ENCODE results near the gene EPN2. TPM values are rescaled to one million over a fixed set of nuclear protein-coding genes. Genes with fewer than 3 reads are reported as not detected.
"Not testable (repeated sequence)": the region's sequence is repeated elsewhere in the genome, so short reads cannot be mapped to it uniquely, and the experiment has no call there.

Gene EPN2
- total and polyA plus RNA-seq, 2 donors, result 3.8 to 8.5 TPM

GRCh38 chr17:19270347-19270703, 33.2 kb downstream of the EPN2 start:
- Histone ChIP-seq H3K36me3 (ENCODE audit: control insufficient read depth in 2 of 2, insufficient read depth in 2 of 2, low read length in 1 of 2) (no peaks in the 10 kb centered on the region), H3K9me3 (ENCODE audit: control insufficient read depth in 2 of 2, insufficient read depth in 1 of 2, low read length in 1 of 2) (no peaks in the 10 kb centered on the region), H3K27me3 (ENCODE audit: control insufficient read depth in 2 of 2, insufficient read depth in 1 of 2, low read length in 1 of 2) (peaks cover 0 to 42% of the 10 kb centered on the region in 2 donors), H3K4me1 (ENCODE audit: control insufficient read depth in 2 of 2, insufficient read depth in 2 of 2, low read length in 2 of 2) (no peaks in the 10 kb centered on the region), H3K27ac (ENCODE audit: low read depth in 1 of 2, low read length in 1 of 2) (no peak overlapping the region), H3K4me3 (ENCODE audit: low read length in 2 of 2) (no peak overlapping the region)
- WGBS, result 95% methylated on average over 3 of the region's 3 CpGs
- DNase-seq (ENCODE audit: low read depth in 6 of 9, low spot score in 9 of 9), result no peak

- no peak overlapping the region for H3K27ac ChIP-seq (ENCODE audit: low read depth in 1 of 2, low read length in 1 of 2)
- DNase-seq (ENCODE audit: low read depth in 6 of 9, low spot score in 9 of 9), result no peak
- H3K27me3 ChIP-seq (ENCODE audit: control insufficient read depth in 2 of 2, insufficient read depth in 1 of 2, low read length in 1 of 2), result peaks cover 0 to 36% of the 10 kb centered on the region in 2 donors
- 89% methylated on average over 13 of the region's 13 CpGs for WGBS
- no peaks in the 10 kb centered on the region for H3K4me1 ChIP-seq (ENCODE audit: control insufficient read depth in 2 of 2, insufficient read depth in 2 of 2, low read length in 2 of 2)
- no peak overlapping the region for H3K4me3 ChIP-seq (ENCODE audit: low read length in 2 of 2)
- no peaks in the 10 kb centered on the region for H3K36me3 ChIP-seq (ENCODE audit: control insufficient read depth in 2 of 2, insufficient read depth in 2 of 2, low read length in 1 of 2)
- no peaks in the 10 kb centered on the region for H3K9me3 ChIP-seq (ENCODE audit: control insufficient read depth in 2 of 2, insufficient read depth in 1 of 2, low read length in 1 of 2)
Measured at GRCh38 chr17:19270704-19271611, 33.8 kb downstream of the EPN2 start.

GRCh38 chr17:19271780-19272357, 34.7 kb downstream of the EPN2 start:
- no peaks in the 10 kb centered on the region for H3K4me1 ChIP-seq (ENCODE audit: control insufficient read depth in 2 of 2, insufficient read depth in 2 of 2, low read length in 2 of 2)
- no peak overlapping the region for H3K4me3 ChIP-seq (ENCODE audit: low read length in 2 of 2)
- no peaks in the 10 kb centered on the region for H3K36me3 ChIP-seq (ENCODE audit: control insufficient read depth in 2 of 2, insufficient read depth in 2 of 2, low read length in 1 of 2)
- peaks cover 0 to 36% of the 10 kb centered on the region in 2 donors for H3K27me3 ChIP-seq (ENCODE audit: control insufficient read depth in 2 of 2, insufficient read depth in 1 of 2, low read length in 1 of 2)
- H3K27ac ChIP-seq (ENCODE audit: low read depth in 1 of 2, low read length in 1 of 2), result no peak overlapping the region
- WGBS, result 94% methylated on average over 10 of the region's 10 CpGs
- no peaks in the 10 kb centered on the region for H3K9me3 ChIP-seq (ENCODE audit: control insufficient read depth in 2 of 2, insufficient read depth in 1 of 2, low read length in 1 of 2)
- no peak for DNase-seq (ENCODE audit: low read depth in 6 of 9, low spot score in 9 of 9)

GRCh38 chr17:19273731-19274130, 36.6 kb downstream of the EPN2 start:
- no peaks in the 10 kb centered on the region for H3K36me3 ChIP-seq (ENCODE audit: control insufficient read depth in 2 of 2, insufficient read depth in 2 of 2, low read length in 1 of 2)
- no peak overlapping the region for H3K4me3 ChIP-seq (ENCODE audit: low read length in 2 of 2)
- no peak overlapping the region for H3K27ac ChIP-seq (ENCODE audit: low read depth in 1 of 2, low read length in 1 of 2)
- peaks cover 0 to 33% of the 10 kb centered on the region in 2 donors for H3K27me3 ChIP-seq (ENCODE audit: control insufficient read depth in 2 of 2, insufficient read depth in 1 of 2, low read length in 1 of 2)
- 83% methylated on average over 7 of the region's 7 CpGs for WGBS
- no peaks in the 10 kb centered on the region for H3K4me1 ChIP-seq (ENCODE audit: control insufficient read depth in 2 of 2, insufficient read depth in 2 of 2, low read length in 2 of 2)
- DNase-seq (ENCODE audit: low read depth in 6 of 9, low spot score in 9 of 9), result no peak
- H3K9me3 ChIP-seq (ENCODE audit: control insufficient read depth in 2 of 2, insufficient read depth in 1 of 2, low read length in 1 of 2), result peaks cover 0 to 3% of the 10 kb centered on the region in 2 donors

GRCh38 chr17:19274893-19275292, 37.7 kb downstream of the EPN2 start:
- WGBS, result 96% methylated on average over 3 of the region's 3 CpGs
- no peak for DNase-seq (ENCODE audit: low read depth in 6 of 9, low spot score in 9 of 9)
- Histone ChIP-seq H3K4me1 (ENCODE audit: control insufficient read depth in 2 of 2, insufficient read depth in 2 of 2, low read length in 2 of 2) (no peaks in the 10 kb centered on the region), H3K36me3 (ENCODE audit: control insufficient read depth in 2 of 2, insufficient read depth in 2 of 2, low read length in 1 of 2) (no peaks in the 10 kb centered on the region), H3K27me3 (ENCODE audit: control insufficient read depth in 2 of 2, insufficient read depth in 1 of 2, low read length in 1 of 2) (peaks cover 0 to 29% of the 10 kb centered on the region in 2 donors), H3K27ac (ENCODE audit: low read depth in 1 of 2, low read length in 1 of 2) (no peak overlapping the region), H3K4me3 (ENCODE audit: low read length in 2 of 2) (no peak overlapping the region), H3K9me3 (ENCODE audit: control insufficient read depth in 2 of 2, insufficient read depth in 1 of 2, low read length in 1 of 2) (peaks cover 0 to 3% of the 10 kb centered on the region in 2 donors)

GRCh38 chr17:19275457-19276127, 38.4 kb downstream of the EPN2 start:
- no peak for DNase-seq (ENCODE audit: low read depth in 6 of 9, low spot score in 9 of 9)
- peaks cover 0 to 26% of the 10 kb centered on the region in 2 donors for H3K27me3 ChIP-seq (ENCODE audit: control insufficient read depth in 2 of 2, insufficient read depth in 1 of 2, low read length in 1 of 2)
- peaks cover 0 to 3% of the 10 kb centered on the region in 2 donors for H3K9me3 ChIP-seq (ENCODE audit: control insufficient read depth in 2 of 2, insufficient read depth in 1 of 2, low read length in 1 of 2)
- no peak overlapping the region for H3K4me3 ChIP-seq (ENCODE audit: low read length in 2 of 2)
- WGBS, result 97% methylated on average over 3 of the region's 3 CpGs
- H3K4me1 ChIP-seq (ENCODE audit: control insufficient read depth in 2 of 2, insufficient read depth in 2 of 2, low read length in 2 of 2), result no peaks in the 10 kb centered on the region
- H3K36me3 ChIP-seq (ENCODE audit: control insufficient read depth in 2 of 2, insufficient read depth in 2 of 2, low read length in 1 of 2), result no peaks in the 10 kb centered on the region
- H3K27ac ChIP-seq (ENCODE audit: low read depth in 1 of 2, low read length in 1 of 2), result no peak overlapping the region

GRCh38 chr17:19278284-19278683, 41.1 kb downstream of the EPN2 start:
- H3K9me3 ChIP-seq (ENCODE audit: control insufficient read depth in 2 of 2, insufficient read depth in 1 of 2, low read length in 1 of 2); H3K27ac ChIP-seq (ENCODE audit: low read depth in 1 of 2, low read length in 1 of 2); H3K4me3 ChIP-seq (ENCODE audit: low read length in 2 of 2); DNase-seq (ENCODE audit: low read depth in 6 of 9, low spot score in 9 of 9); H3K4me1 ChIP-seq (ENCODE audit: control insufficient read depth in 2 of 2, insufficient read depth in 2 of 2, low read length in 2 of 2); H3K36me3 ChIP-seq (ENCODE audit: control insufficient read depth in 2 of 2, insufficient read depth in 2 of 2, low read length in 1 of 2); H3K27me3 ChIP-seq (ENCODE audit: control insufficient read depth in 2 of 2, insufficient read depth in 1 of 2, low read length in 1 of 2): not testable (repeated sequence)
- 97% methylated on average over 4 of the region's 4 CpGs for WGBS

- Histone ChIP-seq H3K27me3 (ENCODE audit: control insufficient read depth in 2 of 2, insufficient read depth in 1 of 2, low read length in 1 of 2) (peaks cover 0 to 10% of the 10 kb centered on the region in 2 donors), H3K4me3 (ENCODE audit: low read length in 2 of 2) (no peak overlapping the region), H3K36me3 (ENCODE audit: control insufficient read depth in 2 of 2, insufficient read depth in 2 of 2, low read length in 1 of 2) (no peaks in the 10 kb centered on the region), H3K27ac (ENCODE audit: low read depth in 1 of 2, low read length in 1 of 2) (no peak overlapping the region), H3K9me3 (ENCODE audit: control insufficient read depth in 2 of 2, insufficient read depth in 1 of 2, low read length in 1 of 2) (peaks cover 0 to 3% of the 10 kb centered on the region in 2 donors), H3K4me1 (ENCODE audit: control insufficient read depth in 2 of 2, insufficient read depth in 2 of 2, low read length in 2 of 2) (no peaks in the 10 kb centered on the region)
- 96% methylated on average over 6 of the region's 6 CpGs for WGBS
- DNase-seq (ENCODE audit: low read depth in 6 of 9, low spot score in 9 of 9), result no peak
Measured at GRCh38 chr17:19278729-19279128, 41.6 kb downstream of the EPN2 start.

GRCh38 chr17:19281161-19281560, 44.0 kb downstream of the EPN2 start:
- no peak for DNase-seq (ENCODE audit: low read depth in 6 of 9, low spot score in 9 of 9)
- Histone ChIP-seq H3K27ac (ENCODE audit: low read depth in 1 of 2, low read length in 1 of 2) (no peak overlapping the region), H3K27me3 (ENCODE audit: control insufficient read depth in 2 of 2, insufficient read depth in 1 of 2, low read length in 1 of 2) (peaks cover 0 to 9% of the 10 kb centered on the region in 2 donors), H3K4me1 (ENCODE audit: control insufficient read depth in 2 of 2, insufficient read depth in 2 of 2, low read length in 2 of 2) (no peaks in the 10 kb centered on the region), H3K4me3 (ENCODE audit: low read length in 2 of 2) (no peak overlapping the region), H3K9me3 (ENCODE audit: control insufficient read depth in 2 of 2, insufficient read depth in 1 of 2, low read length in 1 of 2) (peaks cover 0 to 3% of the 10 kb centered on the region in 2 donors), H3K36me3 (ENCODE audit: control insufficient read depth in 2 of 2, insufficient read depth in 2 of 2, low read length in 1 of 2) (no peaks in the 10 kb centered on the region)
- WGBS, result 96% methylated on average over 3 of the region's 3 CpGs
